22Rv1 (cell line): Measurements from ENCODE around the gene VSTM4.

Experiments
- ZFX ChIP-seq: fragments of 450-650 bp; IDR thresholded peaks from 2 replicates; pipeline ENCODE4 v1.6.1; 2017; ENCODE audit warnings: antibody characterized with exemption, borderline replicate concordance
- TF ChIP-seq, protein P1 (sequence below): fragments of 450-650 bp; IDR thresholded peaks from 2 replicates; pipeline ENCODE4 v1.5.1; 2017; ENCODE audit warnings: mild to moderate bottlenecking

DNA sequence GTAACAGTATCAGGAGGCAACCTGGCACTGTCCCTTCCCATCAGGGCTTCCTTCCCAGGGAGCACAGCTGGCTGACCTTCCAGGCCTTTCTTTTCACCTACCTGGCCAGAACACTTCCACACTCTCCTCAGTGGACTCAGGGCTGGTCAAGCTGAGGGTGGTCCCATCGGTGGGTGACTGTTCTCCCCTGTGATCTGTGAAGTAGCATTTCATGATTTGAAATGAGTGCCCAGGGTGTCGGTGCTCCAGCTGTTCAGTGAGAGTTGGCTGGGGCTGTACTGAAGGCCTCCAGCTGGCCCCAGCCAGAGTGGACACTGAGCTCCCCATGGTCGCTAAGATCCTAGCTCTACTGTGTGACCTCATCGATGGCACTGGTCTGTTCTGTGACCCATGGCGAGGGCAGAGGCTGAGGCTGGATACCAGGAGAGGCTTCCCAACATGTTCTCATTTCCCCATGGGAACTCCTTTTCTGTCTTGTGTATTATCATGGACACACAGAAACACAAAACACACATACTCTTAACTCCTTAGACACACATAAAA is 18.5 kb upstream of the VSTM4 start, which contains the start of gene FAM170B:
- TF ChIP-seq, protein P1, sequence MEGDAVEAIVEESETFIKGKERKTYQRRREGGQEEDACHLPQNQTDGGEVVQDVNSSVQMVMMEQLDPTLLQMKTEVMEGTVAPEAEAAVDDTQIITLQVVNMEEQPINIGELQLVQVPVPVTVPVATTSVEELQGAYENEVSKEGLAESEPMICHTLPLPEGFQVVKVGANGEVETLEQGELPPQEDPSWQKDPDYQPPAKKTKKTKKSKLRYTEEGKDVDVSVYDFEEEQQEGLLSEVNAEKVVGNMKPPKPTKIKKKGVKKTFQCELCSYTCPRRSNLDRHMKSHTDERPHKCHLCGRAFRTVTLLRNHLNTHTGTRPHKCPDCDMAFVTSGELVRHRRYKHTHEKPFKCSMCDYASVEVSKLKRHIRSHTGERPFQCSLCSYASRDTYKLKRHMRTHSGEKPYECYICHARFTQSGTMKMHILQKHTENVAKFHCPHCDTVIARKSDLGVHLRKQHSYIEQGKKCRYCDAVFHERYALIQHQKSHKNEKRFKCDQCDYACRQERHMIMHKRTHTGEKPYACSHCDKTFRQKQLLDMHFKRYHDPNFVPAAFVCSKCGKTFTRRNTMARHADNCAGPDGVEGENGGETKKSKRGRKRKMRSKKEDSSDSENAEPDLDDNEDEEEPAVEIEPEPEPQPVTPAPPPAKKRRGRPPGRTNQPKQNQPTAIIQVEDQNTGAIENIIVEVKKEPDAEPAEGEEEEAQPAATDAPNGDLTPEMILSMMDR, result no peak
- no peak for TF ChIP-seq ZFX
